Loucy (cell line): ENCODE data around the gene DNAH11.

ENCODE experiments used
- CTCF ChIP-seq: fragments of 200-600 bp; sonication (generic); conservative IDR thresholded peaks from 2 replicates; pipeline ENCODE4 v1.5.1; 2014; ENCODE audit warnings: mild to moderate bottlenecking, antibody characterized with exemption, low read length
- EZH2phosphoT487 ChIP-seq: fragments of 200-600 bp; IDR thresholded peaks from 2 replicates; pipeline ENCODE4 v1.6.1; 2018; ENCODE audit warnings: antibody characterized with exemption, mild to moderate bottlenecking, moderate library complexity, borderline replicate concordance

- TF ChIP-seq CTCF = no peak
- TF ChIP-seq EZH2phosphoT487 = no peak
These were observed 29.8 kb downstream of the DNAH11 start for GRCh38 chr7:21572331-21573313.
